Measurements from ENCODE around the gene TSPAN15. TPM values are rescaled to one million over a fixed set of nuclear protein-coding genes. Genes with fewer than 3 reads are reported as not detected.

Gene TSPAN15
- total RNA-seq, 3 donors from 2014 or later (not counting 1 experiment from before 2014, with no cell fraction given): 1.3 to 3.9 (median 2.1) TPM

- Histone ChIP-seq H3K4me3 (ENCODE audit: low read length) (no peak overlapping the region), H3K9me3 (ENCODE audit: control insufficient read depth, insufficient read depth, low read length) (no peaks in the 10 kb centered on the region), H3K27ac (ENCODE audit: low read length) (no peak overlapping the region), H3K36me3 (ENCODE audit: control insufficient read depth, insufficient read depth, low read length) (no peaks in the 10 kb centered on the region), H3K27me3 (ENCODE audit: control insufficient read depth, insufficient read depth, low read length) (no peaks in the 10 kb centered on the region), H3K4me1 (ENCODE audit: control insufficient read depth, insufficient read depth, low read length) (peaks cover 7% of the 10 kb centered on the region)
- Mint-ChIP-seq H3K9me3 (no peaks in the 10 kb centered on the region), H3K4me3 (no peak overlapping the region), H3K36me3 (no peaks in the 10 kb centered on the region), H3K27ac (no peak overlapping the region), H3K27me3 (ENCODE audit: low read depth in 2 of 2) (peaks cover 9% of the 10 kb centered on the region in 2 donors), H3K4me1 (peaks cover 7 to 9% of the 10 kb centered on the region in 2 donors)
- ATAC-seq (no peak), DNase-seq (no peak)
- intact Hi-C loops (cut with micrococcal nuclease): loop anchor here (2.0 to 5.0 kb wide), 3 partner anchors 47 to 268 kb away; no protein-coding TSS in a partner anchor
- TF ChIP-seq CTCF (IDR thresholded peaks at IDR 0.05): no peak
- 94% methylated on average over 15 of the region's 15 CpGs for WGBS (ENCODE audit: insufficient coverage)
Measured at GRCh38 chr10:69505636-69506318, 54.5 kb downstream of the TSPAN15 start.

DNA sequence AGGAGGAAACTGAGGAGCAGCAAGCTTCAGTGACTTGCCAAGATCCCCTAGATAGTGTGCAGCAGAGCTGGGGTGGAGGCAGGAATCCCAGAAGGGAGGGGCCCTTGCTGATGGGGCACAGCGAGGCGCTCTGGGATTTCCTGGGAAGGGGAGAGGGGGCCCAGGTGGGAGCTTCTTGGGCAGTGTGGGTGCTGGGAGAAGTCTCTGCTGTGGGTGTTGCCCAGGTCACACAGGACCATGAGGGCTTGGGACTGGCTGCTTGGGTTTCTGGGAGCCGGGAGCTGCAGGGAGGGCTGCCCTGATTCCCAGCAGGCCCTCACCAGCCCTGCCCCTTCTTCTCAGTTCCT is 55.2 kb downstream of the TSPAN15 start:
- H3K4me3 Mint-ChIP-seq: no peak overlapping the region
- 94% methylated on average over 3 of the region's 3 CpGs for WGBS (ENCODE audit: insufficient coverage)
- intact Hi-C loops (cut with micrococcal nuclease): loop anchor here (2.0 to 5.0 kb wide), 3 partner anchors 48 to 269 kb away; no protein-coding TSS in a partner anchor
- DNase-seq (no peak), ATAC-seq (no peak)
- peaks cover 7% of the 10 kb centered on the region for H3K4me1 ChIP-seq (ENCODE audit: control insufficient read depth, insufficient read depth, low read length)
- H3K27me3 ChIP-seq (ENCODE audit: control insufficient read depth, insufficient read depth, low read length): no peaks in the 10 kb centered on the region
- H3K27ac ChIP-seq (ENCODE audit: low read length): no peak overlapping the region
- no peaks in the 10 kb centered on the region for H3K36me3 ChIP-seq (ENCODE audit: control insufficient read depth, insufficient read depth, low read length)
- no peak overlapping the region for H3K4me3 ChIP-seq (ENCODE audit: low read length)
- no peak for TF ChIP-seq CTCF (IDR thresholded peaks at IDR 0.05)
- peaks cover 7 to 9% of the 10 kb centered on the region in 2 donors for H3K4me1 Mint-ChIP-seq
- no peak overlapping the region for H3K27ac Mint-ChIP-seq
- H3K27me3 Mint-ChIP-seq (ENCODE audit: low read depth in 2 of 2): peaks cover 15 to 16% of the 10 kb centered on the region in 2 donors
- H3K36me3 Mint-ChIP-seq: no peaks in the 10 kb centered on the region
- H3K9me3 ChIP-seq (ENCODE audit: control insufficient read depth, insufficient read depth, low read length): no peaks in the 10 kb centered on the region
- H3K9me3 Mint-ChIP-seq: no peaks in the 10 kb centered on the region

DNA sequence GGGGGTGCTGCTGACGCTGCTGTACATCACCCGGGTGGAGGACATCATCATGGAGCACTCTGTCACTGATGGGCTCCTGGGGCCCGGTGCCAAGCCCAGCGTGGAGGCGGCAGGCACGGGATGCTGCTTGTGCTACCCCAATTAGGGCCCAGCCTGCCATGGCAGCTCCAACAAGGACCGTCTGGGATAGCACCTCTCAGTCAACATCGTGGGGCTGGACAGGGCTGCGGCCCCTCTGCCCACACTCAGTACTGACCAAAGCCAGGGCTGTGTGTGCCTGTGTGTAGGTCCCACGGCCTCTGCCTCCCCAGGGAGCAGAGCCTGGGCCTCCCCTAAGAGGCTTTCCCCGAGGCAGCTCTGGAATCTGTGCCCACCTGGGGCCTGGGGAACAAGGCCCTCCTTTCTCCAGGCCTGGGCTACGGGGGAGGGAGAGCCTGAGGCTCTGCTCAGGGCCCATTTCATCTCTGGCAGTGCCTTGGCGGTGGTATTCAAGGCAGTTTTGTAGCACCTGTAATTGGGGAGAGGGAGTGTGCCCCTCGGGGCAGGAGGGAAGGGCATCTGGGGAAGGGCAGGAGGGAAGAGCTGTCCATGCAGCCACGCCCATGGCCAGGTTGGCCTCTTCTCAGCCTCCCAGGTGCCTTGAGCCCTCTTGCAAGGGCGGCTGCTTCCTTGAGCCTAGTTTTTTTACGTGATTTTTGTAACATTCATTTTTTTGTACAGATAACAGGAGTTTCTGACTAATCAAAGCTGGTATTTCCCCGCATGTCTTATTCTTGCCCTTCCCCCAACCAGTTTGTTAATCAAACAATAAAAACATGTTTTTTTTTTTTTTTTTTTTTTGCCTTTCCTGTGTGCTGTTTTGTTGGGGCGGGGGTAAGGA is 55.8 kb downstream of the TSPAN15 start:
- ATAC-seq (no peak), DNase-seq (peak in 1 of 2 donors; percentile 61)
- Mint-ChIP-seq H3K4me1 (peaks cover 7 to 9% of the 10 kb centered on the region in 2 donors), H3K36me3 (no peaks in the 10 kb centered on the region), H3K27me3 (ENCODE audit: low read depth in 2 of 2) (peaks cover 18 to 22% of the 10 kb centered on the region in 2 donors), H3K27ac (peak overlapping the region in 1 of 2 donors; percentile 74), H3K4me3 (peak overlapping the region; percentile 40), H3K9me3 (no peaks in the 10 kb centered on the region)
- H3K9me3 ChIP-seq (ENCODE audit: control insufficient read depth, insufficient read depth, low read length): no peaks in the 10 kb centered on the region
- no peaks in the 10 kb centered on the region for H3K36me3 ChIP-seq (ENCODE audit: control insufficient read depth, insufficient read depth, low read length)
- H3K4me1 ChIP-seq (ENCODE audit: control insufficient read depth, insufficient read depth, low read length): peaks cover 7% of the 10 kb centered on the region
- intact Hi-C loops (cut with micrococcal nuclease): loop anchor here (1.0 to 5.0 kb wide), 4 partner anchors 48 to 270 kb away; no protein-coding TSS in a partner anchor
- no peak overlapping the region for H3K4me3 ChIP-seq (ENCODE audit: low read length)
- no peaks in the 10 kb centered on the region for H3K27me3 ChIP-seq (ENCODE audit: control insufficient read depth, insufficient read depth, low read length)
- no peak overlapping the region for H3K27ac ChIP-seq (ENCODE audit: low read length)
- WGBS (ENCODE audit: insufficient coverage): 86% methylated on average over 18 of the region's 19 CpGs
- no peak for TF ChIP-seq CTCF (IDR thresholded peaks at IDR 0.05)

Measured in natural killer cell (primary cell).